SK-N-MC (cell line): Measurements from ENCODE around the gene CX3CR1.

Experiments
- EZH2 ChIP-seq: fragments of 200-600 bp; sonication (generic); IDR thresholded peaks from one replicate; pipeline ENCODE4 v1.6.1; 2017; ENCODE audit warnings: antibody characterized with exemption
- POLR2AphosphoS5 ChIP-seq: IDR thresholded peaks from 2 replicates; pipeline ENCODE4 v1.6.1; 2012; ENCODE audit warnings: mild to moderate bottlenecking, low read depth, low read length, borderline replicate concordance

- TF ChIP-seq EZH2 (no peak), POLR2AphosphoS5 (no peak)
Measured at GRCh38 chr3:39299279-39299678, 19.4 kb upstream of the CX3CR1 start.
